ENCODE data around the gene TTLL9.

TTLL9 gene

DNA sequence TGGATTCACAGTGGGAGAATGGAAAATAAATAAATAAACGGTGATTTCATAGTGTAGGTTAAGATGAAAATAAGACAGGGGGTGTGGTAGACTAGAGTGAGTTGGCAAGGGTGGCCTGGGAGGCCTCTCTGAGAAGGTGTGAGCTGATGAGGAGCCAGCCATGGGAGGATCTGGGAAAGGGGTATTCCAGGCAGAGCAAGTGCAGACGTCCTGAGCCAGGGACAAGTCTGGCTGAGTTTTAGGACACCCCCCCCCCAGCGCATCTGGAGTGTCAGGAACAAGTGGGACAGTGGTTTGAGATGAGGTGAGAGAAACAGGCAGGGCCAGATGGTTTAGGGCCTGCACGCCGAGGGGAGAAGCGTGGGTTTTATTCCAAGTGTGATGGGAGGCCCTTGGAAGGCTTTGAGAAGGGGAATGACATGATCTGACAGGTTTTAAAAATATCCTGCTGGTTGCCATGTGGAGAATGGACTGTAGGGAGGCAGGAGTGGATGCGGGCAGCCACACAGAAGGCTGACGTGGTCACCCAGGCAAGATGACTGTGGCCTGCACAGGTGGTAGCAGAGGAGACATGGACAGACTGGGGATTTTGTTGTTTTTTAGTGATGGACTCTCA lies 118.7 kb downstream of the TTLL9 start:
- no peak for DNase-seq (ENCODE audit: low read depth)
- TF ChIP-seq, protein P1, sequence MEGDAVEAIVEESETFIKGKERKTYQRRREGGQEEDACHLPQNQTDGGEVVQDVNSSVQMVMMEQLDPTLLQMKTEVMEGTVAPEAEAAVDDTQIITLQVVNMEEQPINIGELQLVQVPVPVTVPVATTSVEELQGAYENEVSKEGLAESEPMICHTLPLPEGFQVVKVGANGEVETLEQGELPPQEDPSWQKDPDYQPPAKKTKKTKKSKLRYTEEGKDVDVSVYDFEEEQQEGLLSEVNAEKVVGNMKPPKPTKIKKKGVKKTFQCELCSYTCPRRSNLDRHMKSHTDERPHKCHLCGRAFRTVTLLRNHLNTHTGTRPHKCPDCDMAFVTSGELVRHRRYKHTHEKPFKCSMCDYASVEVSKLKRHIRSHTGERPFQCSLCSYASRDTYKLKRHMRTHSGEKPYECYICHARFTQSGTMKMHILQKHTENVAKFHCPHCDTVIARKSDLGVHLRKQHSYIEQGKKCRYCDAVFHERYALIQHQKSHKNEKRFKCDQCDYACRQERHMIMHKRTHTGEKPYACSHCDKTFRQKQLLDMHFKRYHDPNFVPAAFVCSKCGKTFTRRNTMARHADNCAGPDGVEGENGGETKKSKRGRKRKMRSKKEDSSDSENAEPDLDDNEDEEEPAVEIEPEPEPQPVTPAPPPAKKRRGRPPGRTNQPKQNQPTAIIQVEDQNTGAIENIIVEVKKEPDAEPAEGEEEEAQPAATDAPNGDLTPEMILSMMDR (IDR thresholded peaks at IDR 0.05; ENCODE audit: low read length, missing control alignments), result no peak

GRCh38 chr20:31990641-31991338 lies 120.4 kb downstream of the TTLL9 start:
- no peak overlapping the region for H3K4me3 ChIP-seq (replicated peaks; ENCODE audit: low read depth, low read length)
- no peak for DNase-seq (ENCODE audit: low read depth)
- TF ChIP-seq, protein P1 (IDR thresholded peaks at IDR 0.05; ENCODE audit: low read length, missing control alignments), result no peak

More for the DNA sequence above, 118.7 kb downstream of the TTLL9 start:
- H3K4me3 ChIP-seq (replicated peaks; ENCODE audit: low read depth, low read length), result no peak overlapping the region

- TF ChIP-seq, protein P1 (IDR thresholded peaks at IDR 0.05; ENCODE audit: low read length, missing control alignments), result no peak
- DNase-seq (ENCODE audit: low read depth), result no peak
- no peak overlapping the region for H3K4me3 ChIP-seq (replicated peaks; ENCODE audit: low read depth, low read length)
These were observed 120.9 kb downstream of the TTLL9 start for GRCh38 chr20:31991339-31991705.

DNA sequence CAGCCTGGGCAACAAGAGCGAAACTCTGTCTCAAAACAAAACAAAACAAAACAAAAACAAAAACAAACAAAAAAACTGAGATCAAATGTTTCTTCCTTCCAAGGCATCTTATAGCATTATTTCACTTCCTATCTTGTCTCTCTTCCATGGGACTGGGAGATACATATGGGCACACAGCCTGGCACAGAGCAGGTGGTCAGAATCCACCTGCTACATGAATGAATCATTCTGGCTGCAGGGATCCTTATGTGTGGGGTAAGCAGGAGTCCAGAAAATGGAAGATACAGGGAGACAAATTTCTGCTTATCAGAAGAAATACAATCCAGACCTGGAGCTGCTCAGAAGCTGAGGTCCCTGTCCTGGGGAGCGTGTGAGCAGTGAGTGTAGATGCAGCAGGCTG lies 121.7 kb downstream of the TTLL9 start:
- no peak for DNase-seq (ENCODE audit: low read depth)
- TF ChIP-seq, protein P1 (IDR thresholded peaks at IDR 0.05; ENCODE audit: low read length, missing control alignments), result no peak
- no peak overlapping the region for H3K4me3 ChIP-seq (replicated peaks; ENCODE audit: low read depth, low read length)
